Keratinocyte (primary cell): Measurements from ENCODE around the gene ARIH1. TPM values are rescaled to one million over a fixed set of nuclear protein-coding genes. Genes with fewer than 3 reads are reported as not detected.

Experiments used
- DNase-seq: peaks from one replicate; pipeline ENCODE4 v3.0.0-alpha.2; 2011; ENCODE audit warnings: low read depth, missing footprints, low spot score
- FAIRE-seq: peaks from 2 replicates; lab custom pipeline; 2011; peaks lifted over from hg19 to GRCh38; lab: Jason Lieb, UNC
- H2AFZ ChIP-seq: 2 replicates; pipeline ENCODE4 v1.6.0; 2012; ENCODE audit warnings: low read length, control low read depth, inconsistent platforms; ENCODE audit not compliant: control insufficient read depth
- H3K27ac ChIP-seq: 2 replicates; pipeline ENCODE4 v1.5.1; 2011; ENCODE audit warnings: low read length; ENCODE audit not compliant: control insufficient read depth, insufficient read depth
- H3K27me3 ChIP-seq: 3 replicates; pipeline ENCODE4 v1.6.0; 2011; ENCODE audit warnings: low read length; ENCODE audit not compliant: control insufficient read depth, insufficient read depth; ENCODE audit errors: extremely low read depth
- H3K36me3 ChIP-seq, 2 experiments: 2 replicates in 1 of 2; 3 replicates in 1 of 2; pipeline ENCODE4 v1.5.1; 2011; ENCODE audit warnings: low read length in 2 of 2, mild to moderate bottlenecking in 1 of 2; ENCODE audit not compliant: control insufficient read depth in 2 of 2, insufficient read depth in 2 of 2; ENCODE audit errors: extremely low read depth in 1 of 2
- H3K4me1 ChIP-seq: 3 replicates; pipeline ENCODE4 v1.5.1; 2011; ENCODE audit warnings: low read length; ENCODE audit not compliant: control insufficient read depth, insufficient read depth; ENCODE audit errors: extremely low read depth
- H3K4me2 ChIP-seq: 3 replicates; pipeline ENCODE4 v1.6.0; 2011; ENCODE audit warnings: low read depth, low read length; ENCODE audit not compliant: control insufficient read depth, insufficient read depth; ENCODE audit errors: extremely low read depth
- H3K4me3 ChIP-seq, 3 experiments: fragments of 200-600 bp in 1 of 3; sonication (generic) in 1 of 3; 2 replicates in 2 of 3; 3 replicates in 1 of 3; pipeline ENCODE4 v1.5.1; 2011 to 2016; ENCODE audit warnings: low read length in 3 of 3, mild to moderate bottlenecking in 3 of 3, control low read depth in 2 of 3, inconsistent platforms in 1 of 3, low read depth in 1 of 3, mixed read lengths in 1 of 3, mixed run types in 1 of 3, moderate library complexity in 1 of 3; ENCODE audit not compliant: control insufficient read depth in 2 of 3, insufficient read depth in 2 of 3; ENCODE audit errors: extremely low read depth in 1 of 3
- H3K79me2 ChIP-seq: 2 replicates; pipeline ENCODE4 v1.6.0; 2012; ENCODE audit warnings: low read length; ENCODE audit not compliant: control insufficient read depth, insufficient read depth
- H3K9ac ChIP-seq: 3 replicates; pipeline ENCODE4 v1.6.0; 2011; ENCODE audit warnings: low read length; ENCODE audit not compliant: control insufficient read depth, insufficient read depth; ENCODE audit errors: extremely low read depth
- H3K9me1 ChIP-seq: 3 replicates; pipeline ENCODE4 v1.6.0; 2011; ENCODE audit warnings: low read length; ENCODE audit not compliant: control insufficient read depth, insufficient read depth; ENCODE audit errors: extremely low read depth
- H3K9me3 ChIP-seq: 2 replicates; pipeline ENCODE4 v1.5.1; 2012; ENCODE audit warnings: low read depth, low read length; ENCODE audit not compliant: control insufficient read depth
- H4K20me1 ChIP-seq: 3 replicates; pipeline ENCODE4 v1.6.0; 2011; ENCODE audit warnings: low read length; ENCODE audit not compliant: control insufficient read depth, insufficient read depth; ENCODE audit errors: extremely low read depth
- EZH2 ChIP-seq: IDR thresholded peaks from one replicate; pipeline ENCODE4 v1.6.1; 2012; ENCODE audit warnings: inconsistent platforms, mild to moderate bottlenecking, low read length, moderate library complexity
- dilution Hi-C: fragments of 300-500 bp; cut with MboI; formaldehyde crosslinking; loops from one replicate; pipeline ENCODE4 v1.7.0; 2020; ENCODE audit warnings: low sequenced_read_pairs; ENCODE audit not compliant: extremely low pct_ligation_motif_present
- polyA plus RNA-seq, 5 experiments: library from polyadenylated mRNA; depleted of rRNA in 3 of 5; stranded (reverse) in 3 of 5; stranded (forward) in 1 of 5; unstranded in 1 of 5; fragments of >200 nt; gene quantifications; 1 replicate in 1 of 5; 2 replicates in 3 of 5; 3 replicates in 1 of 5; pipeline versions ENCODE4 v1.2.1 to v1.2.3, GENCODE V29; 2011 to 2012; ENCODE audit warnings: missing spikeins in 2 of 5, low read depth in 1 of 5, low replicate concordance in 1 of 5
- TF ChIP-seq, protein P1 (sequence below), 3 experiments: IDR thresholded peaks in 1 of 3; conservative IDR thresholded peaks in 1 of 3; optimal IDR thresholded peaks in 1 of 3; 2 replicates in 2 of 3; 3 replicates in 1 of 3; pipeline versions ENCODE3 to v1.5.1; 2011; ENCODE audit warnings: low read length in 3 of 3, mild to moderate bottlenecking in 3 of 3, moderate library complexity in 2 of 3, control low read depth in 1 of 3, inconsistent platforms in 1 of 3; ENCODE audit not compliant: insufficient read depth in 2 of 3; ENCODE audit errors: extremely low read depth in 1 of 3

Gene ARIH1
- polyA plus RNA-seq, 1 donor (not counting 4 experiments of a cell fraction or from before 2014, with no cell fraction given) = 70.6 TPM

DNA sequence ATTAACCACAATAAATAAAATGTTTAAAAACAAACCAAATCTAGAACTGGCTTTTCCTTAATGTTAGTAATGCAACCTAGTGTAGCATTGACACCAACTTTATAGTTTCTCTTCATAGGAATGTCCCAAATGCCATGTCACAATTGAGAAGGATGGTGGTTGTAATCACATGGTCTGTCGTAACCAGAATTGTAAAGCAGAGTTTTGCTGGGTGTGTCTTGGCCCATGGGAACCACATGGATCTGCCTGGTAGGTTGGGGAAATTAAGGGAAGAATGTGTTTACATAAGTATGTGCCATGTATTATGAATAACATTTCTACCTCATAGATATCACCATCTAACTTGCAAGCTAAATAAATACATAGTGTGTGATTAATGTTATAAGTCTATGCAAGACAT, 95.9 kb downstream of the ARIH1 start:
- Histone ChIP-seq H3K4me1 (no peaks in the 10 kb centered on the region), H3K27me3 (no peaks in the 10 kb centered on the region), H3K36me3 (peaks cover 13% of the 10 kb centered on the region in 2 experiments), H3K9ac (no peak overlapping the region), H3K4me2 (no peak overlapping the region), H3K27ac (no peak overlapping the region), H3K9me1 (peaks cover 2% of the 10 kb centered on the region), H4K20me1 (no peaks in the 10 kb centered on the region), H2AFZ (no peak overlapping the region), H3K79me2 (no peaks in the 10 kb centered on the region), H3K9me3 (no peaks in the 10 kb centered on the region), H3K4me3 (no peak overlapping the region)
- dilution Hi-C loops = no loop called here
- FAIRE-seq (no peak), DNase-seq (no peak)
- TF ChIP-seq, protein P1, sequence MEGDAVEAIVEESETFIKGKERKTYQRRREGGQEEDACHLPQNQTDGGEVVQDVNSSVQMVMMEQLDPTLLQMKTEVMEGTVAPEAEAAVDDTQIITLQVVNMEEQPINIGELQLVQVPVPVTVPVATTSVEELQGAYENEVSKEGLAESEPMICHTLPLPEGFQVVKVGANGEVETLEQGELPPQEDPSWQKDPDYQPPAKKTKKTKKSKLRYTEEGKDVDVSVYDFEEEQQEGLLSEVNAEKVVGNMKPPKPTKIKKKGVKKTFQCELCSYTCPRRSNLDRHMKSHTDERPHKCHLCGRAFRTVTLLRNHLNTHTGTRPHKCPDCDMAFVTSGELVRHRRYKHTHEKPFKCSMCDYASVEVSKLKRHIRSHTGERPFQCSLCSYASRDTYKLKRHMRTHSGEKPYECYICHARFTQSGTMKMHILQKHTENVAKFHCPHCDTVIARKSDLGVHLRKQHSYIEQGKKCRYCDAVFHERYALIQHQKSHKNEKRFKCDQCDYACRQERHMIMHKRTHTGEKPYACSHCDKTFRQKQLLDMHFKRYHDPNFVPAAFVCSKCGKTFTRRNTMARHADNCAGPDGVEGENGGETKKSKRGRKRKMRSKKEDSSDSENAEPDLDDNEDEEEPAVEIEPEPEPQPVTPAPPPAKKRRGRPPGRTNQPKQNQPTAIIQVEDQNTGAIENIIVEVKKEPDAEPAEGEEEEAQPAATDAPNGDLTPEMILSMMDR (optimal IDR thresholded peaks at IDR 0.05 in 1 of 3, IDR thresholded peaks at IDR 0.05 in 1 of 3, conservative IDR thresholded peaks at IDR 0.05 in 1 of 3; ENCODE audit: extremely low read depth in 1 of 3, insufficient read depth in 2 of 3, low read length in 3 of 3) = no peak
- no peak for TF ChIP-seq EZH2

DNA sequence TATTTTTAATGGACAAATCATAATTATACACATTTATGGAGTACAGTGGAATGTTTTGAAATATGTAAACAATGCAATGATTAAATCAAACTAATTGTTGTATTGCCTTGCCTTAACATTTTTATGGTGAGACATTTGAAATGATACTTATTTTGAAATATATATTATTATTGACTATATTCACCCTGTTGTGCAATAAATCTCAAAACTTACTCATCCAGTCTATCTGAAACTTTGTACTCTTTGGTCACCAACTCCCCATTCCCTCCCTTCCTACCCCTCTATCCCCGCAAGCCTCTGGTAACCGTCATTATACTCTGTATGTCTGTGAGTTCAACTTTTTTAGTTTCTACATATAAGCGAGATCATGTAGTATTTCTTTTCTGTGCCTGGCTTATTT, 105.7 kb downstream of the ARIH1 start:
- H2AFZ ChIP-seq = no peak overlapping the region
- H3K4me2 ChIP-seq = no peak overlapping the region
- H4K20me1 ChIP-seq = no peaks in the 10 kb centered on the region
- H3K36me3 ChIP-seq = peaks cover 14 to 25% of the 10 kb centered on the region in 2 experiments
- H3K9me3 ChIP-seq = no peaks in the 10 kb centered on the region
- no peak for TF ChIP-seq EZH2
- TF ChIP-seq, protein P1 (optimal IDR thresholded peaks at IDR 0.05 in 1 of 3, IDR thresholded peaks at IDR 0.05 in 1 of 3, conservative IDR thresholded peaks at IDR 0.05 in 1 of 3; ENCODE audit: extremely low read depth in 1 of 3, insufficient read depth in 2 of 3, low read length in 3 of 3) = no peak
- no peaks in the 10 kb centered on the region for H3K4me1 ChIP-seq
- no peak overlapping the region for H3K27ac ChIP-seq
- peaks cover 3% of the 10 kb centered on the region for H3K79me2 ChIP-seq
- H3K4me3 ChIP-seq = no peak overlapping the region
- FAIRE-seq (no peak), DNase-seq (no peak)
- H3K27me3 ChIP-seq = no peaks in the 10 kb centered on the region
- H3K9ac ChIP-seq = no peak overlapping the region
- no peaks in the 10 kb centered on the region for H3K9me1 ChIP-seq
- dilution Hi-C loops = no loop called here
